GM21526 (cell line): ENCODE results near the gene ATG16L1.
"Not testable (repeated sequence)": the region's sequence is repeated elsewhere in the genome, so short reads cannot be mapped to it uniquely, and the experiment has no call there.

ENCODE experiments used
- ATAC-seq: cut with Tn5 transposase; IDR thresholded peaks from one replicate; pipeline ENCODE4 v1.9.1; 2021; ENCODE audit warnings: moderate library complexity; ENCODE audit not compliant: unreplicated experiment, low FRiP score

The ATG16L1 gene

DNA sequence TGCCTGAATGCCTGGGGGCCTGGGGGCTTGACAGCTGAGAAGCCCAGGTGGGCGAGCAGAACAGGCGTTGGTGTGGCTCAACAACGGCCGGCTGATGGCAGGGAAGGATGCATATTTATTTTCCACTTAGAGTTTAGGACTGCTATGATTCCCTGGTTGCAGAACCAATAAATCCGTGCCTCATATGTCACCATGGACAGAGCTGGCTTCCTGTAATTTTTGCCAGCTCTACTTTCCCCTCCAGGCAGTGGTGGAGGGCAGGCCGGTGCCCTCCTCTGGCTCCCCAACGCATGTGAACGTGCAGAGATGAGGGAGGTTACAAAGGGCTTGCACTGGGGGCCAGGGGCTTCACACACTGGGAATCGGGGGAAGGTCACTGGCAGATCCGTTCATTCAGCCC is 74.3 kb downstream of the ATG16L1 start:
- ATAC-seq, result no peak

DNA sequence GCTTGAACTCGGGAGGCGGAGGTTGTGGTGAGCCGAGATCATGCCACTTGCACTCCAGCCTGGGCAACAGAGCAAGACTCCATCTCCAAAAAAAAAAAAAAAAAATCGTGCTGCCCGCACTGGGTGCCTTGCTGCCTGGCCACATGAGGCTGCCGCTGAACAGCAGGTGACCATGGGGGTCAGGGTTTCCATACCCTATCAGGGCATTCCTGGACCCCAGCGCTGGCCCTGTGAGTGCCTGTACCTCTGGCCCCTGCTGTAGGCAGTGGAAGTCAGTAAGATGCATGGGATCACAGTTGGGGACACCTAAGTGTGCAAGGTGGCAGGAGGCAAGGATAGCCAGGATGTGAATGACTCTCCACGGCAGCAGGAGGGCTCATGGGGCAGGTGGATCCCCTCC is 75.0 kb downstream of the ATG16L1 start:
- ATAC-seq, result no peak

DNA sequence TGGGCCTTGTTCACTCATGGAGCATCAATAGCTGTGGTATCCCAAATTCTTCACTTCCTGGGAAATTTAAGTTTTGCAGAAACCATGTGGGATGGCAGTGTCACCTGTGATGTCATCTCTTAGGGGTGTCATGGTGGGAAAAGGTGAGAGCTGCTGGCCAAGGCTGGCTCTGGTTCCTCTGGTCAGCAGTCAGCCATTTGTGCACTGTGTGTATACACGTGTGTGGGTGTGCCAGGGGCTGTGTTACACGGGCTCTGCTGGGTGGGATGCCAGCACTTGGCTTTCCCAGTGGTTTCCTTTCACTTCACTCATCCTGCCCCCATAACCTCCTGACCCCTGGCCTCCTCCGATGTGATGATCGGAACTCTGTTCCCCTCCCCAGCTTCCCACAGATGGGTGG is 77.4 kb downstream of the ATG16L1 start:
- ATAC-seq, result no peak

DNA sequence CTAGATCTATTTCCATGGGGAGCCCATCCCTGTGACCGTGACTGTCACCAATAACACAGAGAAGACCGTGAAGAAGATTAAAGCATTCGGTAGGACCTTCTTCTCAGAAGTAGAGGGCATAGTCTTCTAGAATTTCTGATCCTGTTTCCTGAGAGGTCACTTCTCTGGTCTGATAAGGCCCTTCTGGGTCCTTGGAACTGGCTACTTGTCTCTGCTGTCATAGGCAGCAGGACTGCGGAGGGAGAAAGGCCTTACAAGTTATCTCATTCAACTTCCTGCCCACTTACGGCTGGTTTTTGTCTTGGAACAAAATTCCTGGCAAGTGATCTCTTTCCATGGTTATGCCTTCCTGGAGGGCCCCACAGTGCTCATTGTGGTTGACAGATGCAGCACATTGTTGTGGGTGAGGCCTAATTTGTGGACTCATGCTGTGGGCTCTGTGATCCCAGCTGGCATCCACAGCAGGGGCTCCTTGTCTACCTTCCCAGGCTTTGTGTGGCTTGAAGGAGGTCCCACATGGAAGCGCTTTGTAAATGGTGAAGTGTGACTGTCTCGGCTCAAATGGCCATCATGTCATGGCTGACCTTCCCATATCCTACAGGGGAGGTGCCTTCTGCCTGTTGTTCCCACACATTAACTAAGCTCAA is 78.1 kb downstream of the ATG16L1 start:
- no peak for ATAC-seq

DNA sequence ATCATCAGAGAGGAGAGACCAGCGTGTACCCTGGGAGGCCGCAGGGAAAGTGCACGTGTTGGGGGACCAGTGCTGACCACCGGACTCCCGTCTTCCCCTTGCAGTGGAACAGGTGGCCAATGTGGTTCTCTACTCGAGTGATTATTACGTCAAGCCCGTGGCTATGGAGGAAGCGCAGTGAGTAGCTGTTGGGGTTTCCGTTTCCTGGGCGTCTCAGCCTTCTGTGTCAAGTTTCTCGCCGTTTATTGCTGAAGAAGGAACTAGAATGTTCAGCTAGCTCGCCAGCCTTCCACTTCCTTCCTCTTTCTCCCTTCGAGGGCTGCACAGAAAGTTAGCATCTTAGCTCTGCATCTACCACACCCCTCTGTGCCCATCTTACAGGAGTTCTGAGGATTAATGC is 80.1 kb downstream of the ATG16L1 start:
- peak; percentile 80 for ATAC-seq

DNA sequence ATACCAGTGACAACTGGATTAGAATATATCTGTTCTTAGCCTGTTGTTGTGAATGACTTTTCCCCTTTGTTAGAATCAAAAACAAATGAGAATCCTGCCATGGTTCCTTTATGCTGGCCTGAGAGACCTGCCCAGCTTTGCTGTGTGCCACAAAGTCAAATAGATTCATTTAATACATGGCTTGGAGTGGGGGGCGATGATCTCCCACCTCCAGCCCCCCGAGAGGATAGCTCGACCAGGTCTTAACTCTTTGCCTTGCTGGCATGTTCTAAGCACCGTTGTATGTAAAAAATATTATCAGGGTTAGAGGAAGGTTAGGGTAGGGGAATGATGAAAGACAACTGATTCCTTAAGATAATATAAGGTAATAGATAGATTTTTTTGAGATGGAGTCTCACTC is 80.7 kb downstream of the ATG16L1 start:
- ATAC-seq, result no peak

DNA sequence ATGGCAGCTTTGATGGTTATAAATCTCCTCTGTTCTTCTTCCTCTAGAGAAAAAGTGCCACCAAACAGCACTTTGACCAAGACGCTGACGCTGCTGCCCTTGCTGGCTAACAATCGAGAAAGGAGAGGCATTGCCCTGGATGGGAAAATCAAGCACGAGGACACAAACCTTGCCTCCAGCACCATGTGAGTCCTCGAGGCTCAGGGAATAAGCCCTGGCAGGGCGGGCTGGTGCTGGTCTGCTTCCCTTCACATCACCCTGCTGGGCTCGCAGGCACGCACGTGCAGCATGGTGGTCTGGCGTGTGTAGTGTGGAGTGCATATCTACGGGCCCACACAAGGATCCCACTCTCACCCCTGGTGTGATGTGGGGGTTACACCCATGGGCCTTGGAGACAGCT is 83.4 kb downstream of the ATG16L1 start:
- ATAC-seq, result no peak

DNA sequence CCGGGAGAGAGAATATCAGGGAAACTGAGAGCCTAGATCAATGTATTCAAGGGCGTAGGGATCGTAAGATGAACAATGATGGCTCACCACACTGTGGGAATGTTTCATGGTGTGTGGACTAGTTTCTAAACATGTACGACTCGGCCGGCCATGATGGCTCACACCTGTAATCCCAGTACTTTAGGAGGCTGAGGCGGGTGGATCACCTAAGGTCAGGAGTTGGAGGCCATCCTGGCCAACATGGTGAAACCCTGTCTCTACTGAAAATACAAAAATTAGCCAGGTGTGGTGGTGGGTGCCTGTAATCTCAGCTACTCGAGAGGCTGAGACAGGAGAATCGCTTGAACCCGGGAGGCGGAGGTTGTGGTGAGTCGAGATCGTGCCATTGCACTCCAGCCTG is 84.6 kb downstream of the ATG16L1 start:
- ATAC-seq, result not testable (repeated sequence)

DNA sequence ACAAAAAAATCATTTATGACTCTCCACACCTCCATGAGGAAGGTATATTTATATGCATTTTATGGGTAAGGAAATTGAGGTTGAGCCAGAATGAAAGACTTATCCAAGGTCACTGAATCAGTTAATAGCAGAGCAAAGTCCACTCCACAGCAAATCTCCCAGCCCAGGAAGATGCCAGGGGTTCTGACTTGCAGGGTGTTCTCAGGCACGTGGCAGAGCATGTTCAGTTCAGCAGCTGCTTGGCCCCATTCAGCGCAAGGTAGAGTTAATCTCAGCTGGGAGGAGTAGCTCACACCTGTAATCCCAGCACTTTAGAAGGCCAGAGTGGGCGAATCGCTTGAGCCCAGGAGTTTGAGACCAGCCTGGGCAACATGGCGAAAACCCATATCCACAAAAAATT is 85.1 kb downstream of the ATG16L1 start:
- ATAC-seq, result no peak

DNA sequence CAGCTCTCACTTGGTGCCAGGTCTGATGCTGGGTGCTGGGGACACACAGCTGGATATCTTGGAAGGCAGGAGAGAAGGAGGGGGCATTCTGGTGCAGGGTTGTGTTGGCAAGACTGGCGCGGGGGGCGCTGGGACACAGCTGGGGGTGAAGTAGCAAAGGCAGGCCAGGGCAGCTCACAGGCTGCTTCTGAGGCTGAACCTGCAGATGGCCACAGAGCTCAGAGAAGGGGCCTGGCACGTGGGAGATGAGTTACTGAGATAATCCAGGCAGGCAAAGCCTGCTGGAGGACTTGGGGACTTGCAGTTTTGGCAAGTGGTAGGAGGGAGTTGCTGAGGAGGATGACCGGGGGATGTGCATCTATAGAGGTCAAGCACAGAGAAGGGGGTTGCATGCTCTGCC is 86.6 kb downstream of the ATG16L1 start:
- no peak for ATAC-seq

DNA sequence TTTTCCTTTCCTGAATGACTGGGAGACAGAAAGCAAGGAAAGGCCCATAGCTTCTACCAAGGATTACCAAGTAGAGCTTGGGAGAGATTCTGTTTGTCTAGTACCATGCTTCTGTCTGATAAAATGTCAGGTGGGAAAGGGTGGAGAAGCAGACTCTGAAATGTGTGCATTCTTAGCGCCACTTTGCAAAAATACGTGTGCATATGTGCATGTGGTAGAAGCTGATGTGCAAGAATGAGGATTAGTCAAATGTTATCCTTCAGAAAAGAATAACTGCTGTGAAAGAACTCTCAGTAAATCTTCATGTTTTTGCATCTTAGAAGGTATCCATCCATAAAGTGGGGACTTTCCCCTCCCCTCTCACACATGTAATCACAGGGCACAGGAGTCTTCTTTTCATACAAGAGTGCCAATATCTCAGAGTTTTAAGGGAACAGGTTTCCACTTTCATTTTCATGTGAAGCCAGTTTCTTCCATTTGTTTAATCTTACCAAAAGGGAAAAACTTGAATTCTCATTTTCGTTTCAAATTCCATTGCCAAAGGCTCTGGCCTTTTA is 87.4 kb downstream of the ATG16L1 start:
- no peak for ATAC-seq

DNA sequence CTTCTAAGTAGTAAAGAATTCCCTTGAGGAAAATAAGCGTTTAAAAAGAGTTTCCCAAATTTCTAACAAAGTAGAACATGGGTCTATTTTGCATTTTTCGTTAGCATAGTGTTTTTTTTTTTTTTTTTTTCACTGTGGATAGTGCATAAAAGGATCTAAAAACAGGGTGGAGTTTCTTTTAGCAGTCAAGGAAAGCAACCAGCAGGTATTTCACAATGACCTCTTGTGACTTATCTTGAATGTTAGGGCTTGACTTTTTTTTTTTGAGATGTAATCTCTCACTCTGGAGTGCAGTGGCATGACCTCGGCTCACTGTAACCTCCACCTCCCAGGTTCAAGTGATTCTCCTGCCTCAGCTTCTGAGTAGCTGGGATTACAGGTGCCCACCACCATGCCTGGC is 88.0 kb downstream of the ATG16L1 start:
- no peak for ATAC-seq

DNA sequence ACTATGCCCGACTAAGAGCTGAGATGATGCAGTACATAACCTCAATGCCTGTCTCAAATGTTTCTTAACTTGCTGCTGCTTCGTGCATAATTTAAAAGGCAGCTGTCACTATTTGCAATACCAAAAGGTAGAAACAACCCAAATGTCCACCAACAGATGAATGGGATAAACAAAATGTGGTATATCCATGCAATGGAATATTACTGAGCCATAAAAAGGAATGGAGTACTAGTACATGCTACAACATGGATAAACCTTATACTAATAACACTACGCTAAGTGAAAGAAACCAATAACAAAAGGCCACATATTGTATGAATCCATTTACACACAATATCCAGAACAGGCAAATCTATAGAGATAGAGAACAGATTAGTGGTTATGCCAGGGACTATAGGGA is 89.8 kb downstream of the ATG16L1 start:
- ATAC-seq, result no peak

DNA sequence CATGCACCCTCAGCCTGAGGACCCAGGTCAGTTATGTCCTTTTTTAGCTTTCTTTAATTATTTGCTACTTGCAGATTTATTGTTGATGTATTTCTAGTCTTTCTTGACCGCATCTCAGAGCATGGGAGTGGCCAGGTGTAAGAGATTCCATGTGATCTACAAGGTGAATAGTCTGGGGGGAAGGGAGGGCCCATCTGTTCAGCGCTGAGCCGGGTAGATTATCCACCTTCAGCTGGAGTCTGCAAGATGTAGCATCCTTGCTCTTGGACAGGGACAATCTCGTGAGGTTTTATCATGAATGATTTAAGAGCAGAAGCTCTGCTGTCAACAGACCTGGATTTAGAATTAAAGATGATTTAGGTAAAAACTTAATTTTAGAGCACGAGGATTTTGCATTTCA is 90.8 kb downstream of the ATG16L1 start:
- ATAC-seq, result no peak

DNA sequence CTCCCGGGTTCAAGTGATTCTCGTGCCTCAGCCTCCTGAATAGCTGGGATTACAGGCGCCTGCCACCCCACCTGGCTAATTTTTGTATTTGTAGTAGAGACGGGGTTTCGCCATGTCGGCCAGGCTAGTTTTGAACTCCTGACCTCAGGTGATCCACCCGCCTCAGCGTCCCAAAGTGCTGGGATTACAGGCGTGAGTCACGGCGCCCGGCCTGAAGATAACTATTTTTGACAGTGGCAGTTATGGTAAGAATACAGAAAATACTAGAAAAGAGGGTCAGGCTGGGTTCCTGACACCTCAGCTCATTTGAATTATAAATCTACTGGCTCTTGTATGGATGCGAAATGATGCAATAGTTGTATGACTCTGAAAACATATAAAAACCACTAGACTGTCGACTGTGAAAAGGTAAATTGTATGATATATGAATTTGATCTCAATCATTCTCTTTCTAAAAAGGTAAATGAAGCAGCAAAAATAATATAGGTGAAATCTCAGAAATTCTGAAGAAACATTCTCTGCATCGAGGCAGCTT is 91.8 kb downstream of the ATG16L1 start:
- ATAC-seq, result no peak
